ENCODE measurements around the gene CDC42BPA. TPM values are rescaled to one million over a fixed set of nuclear protein-coding genes. Genes with fewer than 3 reads are reported as not detected.

Gene CDC42BPA
- total RNA-seq, 3 donors from 2014 or later: 39.8 to 54.7 (median 46.7) TPM

DNA sequence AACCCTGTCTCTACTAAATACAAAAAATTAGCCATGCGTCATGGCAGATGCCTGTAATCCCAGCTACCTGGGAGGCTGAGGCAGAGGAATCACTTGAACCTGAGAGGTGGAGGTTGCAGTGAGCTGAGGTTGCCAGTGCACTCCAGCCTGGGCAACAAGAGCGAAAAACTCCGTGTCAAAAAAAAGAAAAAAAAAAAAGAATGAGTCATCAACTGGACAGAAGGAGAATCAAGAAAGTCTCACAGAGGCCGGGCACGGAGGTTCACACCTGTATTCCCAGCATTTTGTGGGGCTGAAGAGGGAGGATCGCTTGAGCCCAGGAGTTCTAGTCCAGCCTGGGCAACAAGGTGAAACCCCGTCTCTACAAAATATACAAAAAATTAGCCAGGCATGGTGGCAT lies 45.5 kb upstream of the CDC42BPA start:
- H3K27me3 ChIP-seq: no peaks in the 10 kb centered on the region
- no peaks in the 10 kb centered on the region for H3K9me3 ChIP-seq
- intact Hi-C loops (cut with DNase I; ENCODE audit: low total_unique reads): no loop called here
- DNase-seq (ENCODE audit: low spot score in 2 of 2): no peak
- no peak overlapping the region for H3K27ac ChIP-seq
- TF ChIP-seq POLR2A (IDR thresholded peaks at IDR 0.05): no peak
- TF ChIP-seq, protein P1, sequence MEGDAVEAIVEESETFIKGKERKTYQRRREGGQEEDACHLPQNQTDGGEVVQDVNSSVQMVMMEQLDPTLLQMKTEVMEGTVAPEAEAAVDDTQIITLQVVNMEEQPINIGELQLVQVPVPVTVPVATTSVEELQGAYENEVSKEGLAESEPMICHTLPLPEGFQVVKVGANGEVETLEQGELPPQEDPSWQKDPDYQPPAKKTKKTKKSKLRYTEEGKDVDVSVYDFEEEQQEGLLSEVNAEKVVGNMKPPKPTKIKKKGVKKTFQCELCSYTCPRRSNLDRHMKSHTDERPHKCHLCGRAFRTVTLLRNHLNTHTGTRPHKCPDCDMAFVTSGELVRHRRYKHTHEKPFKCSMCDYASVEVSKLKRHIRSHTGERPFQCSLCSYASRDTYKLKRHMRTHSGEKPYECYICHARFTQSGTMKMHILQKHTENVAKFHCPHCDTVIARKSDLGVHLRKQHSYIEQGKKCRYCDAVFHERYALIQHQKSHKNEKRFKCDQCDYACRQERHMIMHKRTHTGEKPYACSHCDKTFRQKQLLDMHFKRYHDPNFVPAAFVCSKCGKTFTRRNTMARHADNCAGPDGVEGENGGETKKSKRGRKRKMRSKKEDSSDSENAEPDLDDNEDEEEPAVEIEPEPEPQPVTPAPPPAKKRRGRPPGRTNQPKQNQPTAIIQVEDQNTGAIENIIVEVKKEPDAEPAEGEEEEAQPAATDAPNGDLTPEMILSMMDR (IDR thresholded peaks at IDR 0.05): no peak
- TF ChIP-seq POLR2AphosphoS5 (IDR thresholded peaks at IDR 0.05): no peak
- H3K4me3 ChIP-seq: no peak overlapping the region
- no peaks in the 10 kb centered on the region for H3K36me3 ChIP-seq
- no peaks in the 10 kb centered on the region for H3K4me1 ChIP-seq

DNA sequence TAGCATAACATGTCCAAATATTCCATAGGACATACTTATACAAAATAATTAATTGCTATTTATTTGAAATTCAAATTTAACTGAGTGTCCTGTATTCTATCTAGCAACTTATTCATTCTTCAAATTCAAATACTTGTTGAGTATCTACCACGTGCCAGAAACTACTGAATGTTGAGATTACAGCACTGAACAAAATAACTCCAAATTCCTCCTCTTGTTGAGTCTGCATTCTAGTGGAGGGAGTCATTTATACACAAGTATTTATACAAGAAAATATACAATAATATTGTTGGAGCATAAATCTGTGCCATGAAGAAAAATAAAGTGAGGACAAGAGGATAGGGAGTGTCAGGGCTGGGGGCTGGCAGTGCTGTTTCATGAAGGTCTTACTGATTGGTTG lies 43.7 kb upstream of the CDC42BPA start:
- Histone ChIP-seq H3K4me1 (no peaks in the 10 kb centered on the region), H3K9me3 (no peaks in the 10 kb centered on the region), H3K4me3 (no peak overlapping the region), H3K27ac (no peak overlapping the region), H3K27me3 (no peaks in the 10 kb centered on the region), H3K36me3 (no peaks in the 10 kb centered on the region)
- DNase-seq (ENCODE audit: low spot score in 2 of 2): no peak
- TF ChIP-seq POLR2A (IDR thresholded peaks at IDR 0.05) (no peak), POLR2AphosphoS5 (IDR thresholded peaks at IDR 0.05) (no peak)
- TF ChIP-seq, protein P1 (IDR thresholded peaks at IDR 0.05): no peak
- intact Hi-C loops (cut with DNase I; ENCODE audit: low total_unique reads): no loop called here

DNA sequence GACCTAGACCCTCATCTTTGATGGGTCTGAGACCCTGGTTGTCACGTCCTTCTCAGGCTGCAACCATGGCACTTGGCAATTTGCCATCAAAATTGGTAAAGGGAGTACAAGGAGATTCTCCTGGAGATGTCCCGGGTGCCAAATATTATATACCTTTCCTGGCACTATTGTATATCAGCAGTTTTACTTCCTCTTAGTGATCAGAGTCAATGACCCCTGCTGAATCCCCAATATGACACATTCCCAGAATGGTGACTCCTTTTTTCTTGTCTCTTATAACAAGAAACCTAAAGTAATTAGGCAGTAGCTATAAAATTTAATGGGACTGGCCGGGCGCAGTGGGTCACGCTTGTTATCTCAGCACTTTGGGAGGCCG lies 39.6 kb upstream of the CDC42BPA start:
- Histone ChIP-seq H3K9me3 (no peaks in the 10 kb centered on the region), H3K36me3 (no peaks in the 10 kb centered on the region), H3K27me3 (no peaks in the 10 kb centered on the region), H3K4me3 (no peak overlapping the region), H3K4me1 (no peaks in the 10 kb centered on the region), H3K27ac (peak overlapping the region in 1 of 2 donors; percentile 64)
- no peak for DNase-seq (ENCODE audit: low spot score in 2 of 2)
- TF ChIP-seq POLR2A (IDR thresholded peaks at IDR 0.05): no peak
- TF ChIP-seq, protein P1 (IDR thresholded peaks at IDR 0.05): no peak
- TF ChIP-seq POLR2AphosphoS5 (IDR thresholded peaks at IDR 0.05): no peak
- intact Hi-C loops (cut with DNase I; ENCODE audit: low total_unique reads): no loop called here

- no peak for DNase-seq (ENCODE audit: low spot score in 2 of 2)
- intact Hi-C loops (cut with DNase I; ENCODE audit: low total_unique reads): no loop called here
- H3K9me3 ChIP-seq: no peaks in the 10 kb centered on the region
- H3K4me3 ChIP-seq: no peak overlapping the region
- H3K4me1 ChIP-seq: no peaks in the 10 kb centered on the region
- H3K36me3 ChIP-seq: no peaks in the 10 kb centered on the region
- no peaks in the 10 kb centered on the region for H3K27me3 ChIP-seq
- TF ChIP-seq POLR2AphosphoS5 (IDR thresholded peaks at IDR 0.05): peak in 1 of 3 donors; percentile 38
- TF ChIP-seq, protein P1 (IDR thresholded peaks at IDR 0.05): no peak
- TF ChIP-seq POLR2A (IDR thresholded peaks at IDR 0.05): no peak
- H3K27ac ChIP-seq: peak overlapping the region in 1 of 2 donors; percentile 69
Observed at GRCh38 chr1:227357171-227357926, 39.1 kb upstream of the CDC42BPA start.

- intact Hi-C loops (cut with DNase I; ENCODE audit: low total_unique reads): no loop called here
- Histone ChIP-seq H3K9me3 (no peaks in the 10 kb centered on the region), H3K27me3 (no peaks in the 10 kb centered on the region), H3K4me1 (no peaks in the 10 kb centered on the region), H3K36me3 (no peaks in the 10 kb centered on the region), H3K4me3 (no peak overlapping the region), H3K27ac (peak overlapping the region in 1 of 2 donors; percentile 66)
- DNase-seq (ENCODE audit: low spot score in 2 of 2): no peak
- TF ChIP-seq, protein P1 (IDR thresholded peaks at IDR 0.05): no peak
- TF ChIP-seq POLR2AphosphoS5 (IDR thresholded peaks at IDR 0.05) (no peak), POLR2A (IDR thresholded peaks at IDR 0.05) (no peak)
Observed at GRCh38 chr1:227356620-227357146, 38.4 kb upstream of the CDC42BPA start.
